BE2C (cell line): ENCODE results near the gene PTCD2.
"Not testable (repeated sequence)": the region's sequence is repeated elsewhere in the genome, so short reads cannot be mapped to it uniquely, and the experiment has no call there.

ENCODE experiments used
- DNase-seq: peaks from one replicate; pipeline ENCODE4 v3.0.0-alpha.2; 2020
- H3K27me3 ChIP-seq: fragments of 250-450 bp; sonication (Bioruptor Pico); 2 replicates; pipeline ENCODE4 v1.5.1; 2020; ENCODE audit warnings: mild to moderate bottlenecking
- H3K36me3 ChIP-seq: fragments of 250-450 bp; sonication (Bioruptor Pico); 2 replicates; pipeline ENCODE4 v1.5.1; 2020; ENCODE audit warnings: mild to moderate bottlenecking
- H3K4me1 ChIP-seq: fragments of 250-450 bp; sonication (Bioruptor Pico); 2 replicates; pipeline ENCODE4 v1.5.1; 2020
- H3K4me3 ChIP-seq: 2 replicates; pipeline ENCODE4 v1.5.1; 2011; ENCODE audit warnings: low read depth, low read length
- H3K9me3 ChIP-seq: fragments of 250-450 bp; sonication (Bioruptor Pico); 2 replicates; pipeline ENCODE4 v1.5.1; 2020
- CTCF ChIP-seq: IDR thresholded peaks from 2 replicates; pipeline ENCODE4 v1.5.1; 2012; ENCODE audit warnings: mild to moderate bottlenecking, low read depth, low read length

The PTCD2 gene

GRCh38 chr5:72307573-72307967 is 12.6 kb upstream of the PTCD2 start:
- no peak for TF ChIP-seq CTCF
- peaks cover 21% of the 10 kb centered on the region for H3K36me3 ChIP-seq
- no peak for DNase-seq
- peaks cover 3% of the 10 kb centered on the region; the same call in 1 of the 2 replicates for H3K4me1 ChIP-seq
- H3K27me3 ChIP-seq, result no peaks in the 10 kb centered on the region
- H3K9me3 ChIP-seq, result no peaks in the 10 kb centered on the region
- peak overlapping the region; percentile 75 for H3K4me3 ChIP-seq

- Histone ChIP-seq H3K9me3 (no peaks in the 10 kb centered on the region), H3K4me1 (peaks cover 3% of the 10 kb centered on the region; the same call in 1 of the 2 replicates), H3K36me3 (peaks cover 28% of the 10 kb centered on the region), H3K27me3 (no peaks in the 10 kb centered on the region), H3K4me3 (peak overlapping the region; percentile 75)
- peak; percentile 99 for DNase-seq
- peak; percentile 84 for TF ChIP-seq CTCF
These were observed 12.0 kb upstream of the PTCD2 start for GRCh38 chr5:72307968-72308852.

- no peaks in the 10 kb centered on the region for H3K9me3 ChIP-seq
- peaks cover 34% of the 10 kb centered on the region for H3K36me3 ChIP-seq
- no peak overlapping the region for H3K4me3 ChIP-seq
- TF ChIP-seq CTCF, result no peak
- DNase-seq, result no peak
- no peaks in the 10 kb centered on the region for H3K27me3 ChIP-seq
- peaks cover 3% of the 10 kb centered on the region; the same call in 1 of the 2 replicates for H3K4me1 ChIP-seq
These were observed 11.4 kb upstream of the PTCD2 start for GRCh38 chr5:72308853-72309191.

GRCh38 chr5:72313141-72313540 is 7.0 kb upstream of the PTCD2 start:
- Histone ChIP-seq H3K4me3 (no peak overlapping the region), H3K27me3 (no peaks in the 10 kb centered on the region), H3K36me3 (peaks cover 43% of the 10 kb centered on the region), H3K9me3 (no peaks in the 10 kb centered on the region), H3K4me1 (0 out of 2 replicates have a peak, but pooled peaks cover 2% of the 10 kb centered on the region)
- no peak for TF ChIP-seq CTCF
- DNase-seq, result no peak

GRCh38 chr5:72314571-72315172 is 5.5 kb upstream of the PTCD2 start:
- Histone ChIP-seq H3K4me3 (no peak overlapping the region), H3K36me3 (peaks cover 35% of the 10 kb centered on the region)

GRCh38 chr5:72319435-72319975 is 668 bp upstream of the PTCD2 start:
- not testable (repeated sequence) for H3K9me3 ChIP-seq, H3K4me1 ChIP-seq, H3K36me3 ChIP-seq, H3K27me3 ChIP-seq
- peak overlapping the region; percentile 75 for H3K4me3 ChIP-seq
- peak; percentile 37 for DNase-seq

More at GRCh38 chr5:72314571-72315172, 5.5 kb upstream of the PTCD2 start:
- no peak for DNase-seq
- H3K4me1 ChIP-seq, result 0 out of 2 replicates have a peak, but pooled peaks cover 2% of the 10 kb centered on the region
- no peaks in the 10 kb centered on the region for H3K9me3 ChIP-seq
- no peak for TF ChIP-seq CTCF
- no peaks in the 10 kb centered on the region for H3K27me3 ChIP-seq
